ENCODE results near the gene MMADHC. TPM values are rescaled to one million over a fixed set of nuclear protein-coding genes. Genes with fewer than 3 reads are reported as not detected.

The MMADHC gene
- total and polyA plus RNA-seq, 2 of the 13 experiments (the other 11 are each of a cell fraction or from before 2014, with no cell fraction given), result 90.2 to 210 TPM

GRCh38 chr2:149587220-149587949 is at the start of gene MMADHC (continued):
- TF ChIP-seq ZBTB33 (CRISPR knock-in tag; IDR thresholded peaks at IDR 0.05) (peak; percentile 50; the same call in 1 of the 2 replicates), SP140L (CRISPR knock-in tag; IDR thresholded peaks at IDR 0.05; ENCODE audit: borderline replicate concordance) (peak; percentile 49; the same call in 1 of the 2 replicates), ZFX (CRISPR knock-in tag; IDR thresholded peaks at IDR 0.05; ENCODE audit: low read depth) (peak; percentile 85), ZHX1 (CRISPR knock-in tag; IDR thresholded peaks at IDR 0.05; ENCODE audit: low read depth) (peak; percentile 98), FOSL1 (CRISPR knock-in tag; IDR thresholded peaks at IDR 0.05; ENCODE audit: borderline replicate concordance) (no peak), ZSCAN9 (CRISPR knock-in tag; IDR thresholded peaks at IDR 0.05; ENCODE audit: borderline replicate concordance) (peak; percentile 86), RBM39 (IDR thresholded peaks at IDR 0.05; ENCODE audit: low read depth, low read length, poor library complexity, severe bottlenecking) (peak; percentile 88), YEATS4 (CRISPR knock-in tag; IDR thresholded peaks at IDR 0.05; ENCODE audit: borderline replicate concordance) (peak; percentile 96), ZNF777 (CRISPR knock-in tag; IDR thresholded peaks at IDR 0.05) (0 out of 2 replicates have a peak, but pooled peaks have one; percentile 21), RXRB (CRISPR knock-in tag; IDR thresholded peaks at IDR 0.05; ENCODE audit: borderline replicate concordance) (peak; percentile 56; the same call in 1 of the 2 replicates), ZSCAN21 (CRISPR knock-in tag; IDR thresholded peaks at IDR 0.05; ENCODE audit: borderline replicate concordance) (peak; percentile 85; the same call in 1 of the 2 replicates), ZNF788 (CRISPR knock-in tag; IDR thresholded peaks at IDR 0.05; ENCODE audit: borderline replicate concordance) (peak; percentile 83; the same call in 1 of the 2 replicates), SIX4 (CRISPR knock-in tag; IDR thresholded peaks at IDR 0.05) (0 out of 2 replicates have a peak, but pooled peaks have one; percentile 33), EED (CRISPR knock-in tag; IDR thresholded peaks at IDR 0.05) (peak; percentile 70; the same call in 1 of the 2 replicates), TEAD3 (CRISPR knock-in tag; optimal IDR thresholded peaks at IDR 0.05; ENCODE audit: borderline replicate concordance) (peak; percentile 67), ZZZ3 (CRISPR knock-in tag; IDR thresholded peaks at IDR 0.05; ENCODE audit: borderline replicate concordance) (peak; percentile 74; the same call in 1 of the 2 replicates), ETV6 (CRISPR knock-in tag; conservative IDR thresholded peaks at IDR 0.05) (peak; percentile 27; the same call in 1 of the 2 replicates), ZNF510 (CRISPR knock-in tag; IDR thresholded peaks at IDR 0.05; ENCODE audit: low read depth) (peak; percentile 89; the same call in 1 of the 2 replicates), CBX5 (CRISPR knock-in tag; IDR thresholded peaks at IDR 0.05; ENCODE audit: borderline replicate concordance) (peak; percentile 86; the same call in 1 of the 2 replicates), MTA1 (CRISPR knock-in tag; IDR thresholded peaks at IDR 0.05; ENCODE audit: borderline replicate concordance) (peak; percentile 84; the same call in 1 of the 2 replicates), ZNF792 (CRISPR knock-in tag; IDR thresholded peaks at IDR 0.05) (peak; percentile 80), ZNF24 (IDR thresholded peaks at IDR 0.05) (peak; percentile 38; the same call in 1 of the 2 replicates), SMYD3 (CRISPR knock-in tag; IDR thresholded peaks at IDR 0.05) (peak; percentile 97), NFIC (IDR thresholded peaks at IDR 0.05; ENCODE audit: low read length) (peak; percentile 55; the same call in 1 of the 2 replicates), GPN1 (CRISPR knock-in tag; IDR thresholded peaks at IDR 0.05; ENCODE audit: borderline replicate concordance) (0 out of 2 replicates have a peak, but pooled peaks have one; percentile 18), CCDC6 (CRISPR knock-in tag; IDR thresholded peaks at IDR 0.05) (peak; percentile 82; the same call in 1 of the 2 replicates)

Measured in HepG2 (cell line).